Activated B cell treated with CpG ODN at 0.5 μM for 24 hours (primary cell): ENCODE results near the gene ZNF814. TPM values are rescaled to one million over a fixed set of nuclear protein-coding genes. Genes with fewer than 3 reads are reported as not detected.
"Not testable (repeated sequence)": the region's sequence is repeated elsewhere in the genome, so short reads cannot be mapped to it uniquely, and the experiment has no call there.

Source experiments
- ATAC-seq: fragments of 200-7000 bp; cut with Tn5 transposase; one replicate; pipeline ENCODE4 v1.10.0; 2021; ENCODE audit warnings: low read depth, mild to moderate bottlenecking, moderate library complexity
- CTCF ChIA-PET: fragments of 350-600 bp; sonication (Branson Sonifier 250); formaldehyde crosslinking; loops from one replicate; lab custom pipeline; 2021; ENCODE audit warnings: antibody characterized with exemption; lab: Charles Lee
- POLR2A ChIA-PET: fragments of 350-600 bp; sonication (Branson Sonifier 250); formaldehyde crosslinking; loops from one replicate; lab custom pipeline; 2021; ENCODE audit warnings: antibody characterized with exemption; lab: Charles Lee
- DNase-seq: peaks from one replicate; pipeline ENCODE4 v3.0.0; 2022
- H3K27ac Mint-ChIP-seq: one replicate; pipeline ENCODE4 v1.8.0; 2020; ENCODE audit warnings: mixed read lengths
- H3K27me3 Mint-ChIP-seq: one replicate; pipeline ENCODE4 v1.8.0; 2021; ENCODE audit warnings: mixed read lengths
- H3K36me3 Mint-ChIP-seq: one replicate; pipeline ENCODE4 v1.8.0; 2021; ENCODE audit warnings: low read depth, mixed read lengths
- H3K4me1 Mint-ChIP-seq: one replicate; pipeline ENCODE4 v1.8.0; 2021; ENCODE audit warnings: mixed read lengths
- H3K4me3 Mint-ChIP-seq: one replicate; pipeline ENCODE4 v1.8.0; 2020; ENCODE audit warnings: mild to moderate bottlenecking, mixed read lengths
- H3K9me3 Mint-ChIP-seq: one replicate; pipeline ENCODE4 v1.8.0; 2020; ENCODE audit warnings: mixed read lengths
- CTCF ChIP-seq: fragments of 200-600 bp; IDR thresholded peaks from one replicate; pipeline ENCODE4 v1.8.0; 2022; ENCODE audit warnings: antibody characterized with exemption, mild to moderate bottlenecking
- intact Hi-C: fragments of 100-400 bp; cut with micrococcal nuclease; formaldehyde crosslinking; loops from one replicate; pipeline ENCODE4 v1.15.1; 2024
- total RNA-seq: library from RNA; stranded (reverse); gene quantifications from 2 replicates; pipeline ENCODE4 v1.2.3, GENCODE V29; 2022

ZNF814 gene
- total RNA-seq, 1 donor from 2014 or later: 84.0 TPM

DNA sequence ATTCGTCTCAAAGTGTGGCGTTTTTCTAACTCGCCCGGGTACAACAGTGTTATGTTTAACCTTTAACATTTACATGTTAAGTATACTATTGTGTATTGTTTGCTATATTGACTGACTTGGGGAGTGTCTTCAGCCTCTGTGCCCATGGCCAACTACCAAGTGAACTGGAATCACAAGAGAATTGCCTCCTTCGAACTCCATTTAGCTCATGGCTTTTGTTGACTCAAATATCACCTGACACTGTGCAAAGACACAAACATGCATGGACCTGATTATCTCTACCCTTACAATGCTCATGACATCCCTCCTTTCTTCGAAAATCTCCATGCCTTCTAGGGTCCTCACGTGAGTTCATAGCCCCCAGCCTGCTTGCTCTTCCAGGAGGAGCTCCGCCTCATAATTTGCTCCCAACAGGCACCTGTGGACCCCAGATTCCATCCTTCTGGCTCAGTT lies 704 bp downstream of the ZNF814 start:
- ChIA-PET CTCF (interaction anchor here (1.0 kb wide), 1 partner anchor 15 kb away, joined by 5 read pairs; no protein-coding TSS in a partner anchor), POLR2A (interaction anchor here (0.6 to 2.6 kb wide), 3 partner anchors 113 to 497 kb away, joined by 3 to 9 read pairs (median 3); partner anchors contain the start of gene ZNF606)
- no peaks in the 10 kb centered on the region for H3K9me3 Mint-ChIP-seq
- ATAC-seq (no peak), DNase-seq (no peak)
- intact Hi-C loops: loop anchor here (1.0 to 5.0 kb wide), 2 partner anchors 28 to 59 kb away; partner anchors contain the start of genes ZNF256 and ZNF417
- peak overlapping the region; percentile 84 for H3K27ac Mint-ChIP-seq
- H3K4me3 Mint-ChIP-seq: peak overlapping the region; percentile 95
- peaks cover 40% of the 10 kb centered on the region for H3K4me1 Mint-ChIP-seq
- TF ChIP-seq CTCF: no peak
- H3K36me3 Mint-ChIP-seq: peaks cover 45% of the 10 kb centered on the region
- H3K27me3 Mint-ChIP-seq: no peaks in the 10 kb centered on the region

DNA sequence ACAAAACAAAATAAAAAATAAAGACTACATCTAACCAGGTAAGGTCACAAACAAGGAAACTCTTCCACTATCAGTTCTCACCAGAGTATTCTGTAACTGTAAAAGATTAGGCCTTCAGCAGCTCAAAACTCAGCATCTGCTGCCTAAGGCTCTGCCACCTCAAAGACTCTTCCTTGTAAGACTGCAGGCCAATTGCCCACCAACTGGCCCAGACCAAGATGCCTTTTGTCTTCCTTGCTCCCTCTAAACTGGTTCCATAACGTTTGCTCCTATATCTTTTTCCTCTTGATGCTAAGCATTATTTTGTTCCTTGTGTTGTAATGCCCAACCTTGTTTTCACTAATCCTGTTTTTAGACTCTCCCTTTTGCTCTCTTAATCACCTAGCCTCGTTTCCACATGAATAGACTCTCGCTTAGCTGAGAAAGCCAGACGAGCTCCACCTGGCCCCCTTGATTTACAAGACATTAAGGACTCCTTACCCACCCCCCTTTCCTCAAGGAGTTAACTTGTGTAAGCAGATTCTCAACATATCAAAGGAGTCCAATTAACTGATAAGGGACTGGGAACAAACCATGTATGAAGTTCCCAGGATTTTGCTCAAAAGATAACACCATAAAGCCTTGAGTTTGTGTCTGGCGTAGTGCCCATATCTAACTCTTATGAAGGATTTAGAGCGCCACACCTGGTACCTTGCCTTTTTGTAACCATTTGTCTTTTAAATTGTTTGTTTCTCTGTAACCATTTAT lies 1.5 kb downstream of the ZNF814 start:
- DNase-seq (no peak), ATAC-seq (no peak)
- H3K36me3 Mint-ChIP-seq: peaks cover 51% of the 10 kb centered on the region
- H3K4me3 Mint-ChIP-seq: peak overlapping the region; percentile 95
- no peak for TF ChIP-seq CTCF
- H3K4me1 Mint-ChIP-seq: peaks cover 40% of the 10 kb centered on the region
- H3K9me3 Mint-ChIP-seq: no peaks in the 10 kb centered on the region
- intact Hi-C loops: loop anchor here (5.0 kb wide), 1 partner anchor 60 kb away; the partner anchor contains the start of gene ZNF256
- POLR2A ChIA-PET: interaction anchor here (0.6 to 2.6 kb wide), 3 partner anchors 115 to 497 kb away, joined by 3 to 9 read pairs (median 3); partner anchors contain the start of gene ZNF606
- H3K27ac Mint-ChIP-seq: peak overlapping the region; percentile 13
- H3K27me3 Mint-ChIP-seq: no peaks in the 10 kb centered on the region
- CTCF ChIA-PET: interaction anchor here (1.0 kb wide), 1 partner anchor 16 kb away, joined by 5 read pairs; no protein-coding TSS in a partner anchor

DNA sequence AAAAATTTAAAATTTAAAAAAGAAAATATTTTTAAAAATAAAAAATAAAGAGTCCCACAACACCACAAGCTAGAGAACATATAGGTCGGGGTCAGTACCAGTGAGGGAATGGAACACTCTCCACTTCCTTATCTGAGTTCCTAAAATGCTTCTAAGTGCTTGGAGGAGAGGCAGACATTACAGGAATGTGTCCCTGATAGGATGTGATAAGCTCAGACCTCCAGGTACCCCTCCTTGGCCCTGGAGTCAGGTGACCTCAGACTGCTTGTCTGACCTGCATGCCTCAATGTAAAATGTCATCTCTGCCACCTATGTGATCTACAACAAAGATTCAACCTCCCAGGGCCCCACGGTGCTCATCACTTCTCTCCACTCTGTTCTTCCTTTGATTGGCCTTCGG lies 2.8 kb downstream of the ZNF814 start:
- Mint-ChIP-seq H3K4me1 (peaks cover 40% of the 10 kb centered on the region), H3K36me3 (peaks cover 51% of the 10 kb centered on the region), H3K9me3 (no peaks in the 10 kb centered on the region), H3K4me3 (peak overlapping the region; percentile 1), H3K27ac (no peak overlapping the region), H3K27me3 (no peaks in the 10 kb centered on the region)
- DNase-seq (no peak), ATAC-seq (no peak)
- intact Hi-C loops: loop anchor here (5.0 kb wide), 1 partner anchor 61 kb away; the partner anchor contains the start of gene ZNF256
- POLR2A ChIA-PET: interaction anchor here (0.5 kb wide), 1 partner anchor 12 kb away, joined by 3 read pairs; no protein-coding TSS in a partner anchor
- CTCF ChIA-PET: no interaction called here
- TF ChIP-seq CTCF: no peak

GRCh38 chr19:57873883-57874799 lies 14.7 kb downstream of the ZNF814 start:
- H3K4me3 Mint-ChIP-seq, CTCF ChIA-PET, H3K27me3 Mint-ChIP-seq, H3K27ac Mint-ChIP-seq, DNase-seq, intact Hi-C loops, H3K4me1 Mint-ChIP-seq, ATAC-seq: not testable (repeated sequence)
- POLR2A ChIA-PET: interaction anchor here (0.6 kb wide), 2 partner anchors 12 to 105 kb away, joined by 3 to 7 read pairs; no protein-coding TSS in a partner anchor
- Mint-ChIP-seq H3K36me3 (peaks cover 73% of the 10 kb centered on the region), H3K9me3 (peaks cover 37% of the 10 kb centered on the region)

DNA sequence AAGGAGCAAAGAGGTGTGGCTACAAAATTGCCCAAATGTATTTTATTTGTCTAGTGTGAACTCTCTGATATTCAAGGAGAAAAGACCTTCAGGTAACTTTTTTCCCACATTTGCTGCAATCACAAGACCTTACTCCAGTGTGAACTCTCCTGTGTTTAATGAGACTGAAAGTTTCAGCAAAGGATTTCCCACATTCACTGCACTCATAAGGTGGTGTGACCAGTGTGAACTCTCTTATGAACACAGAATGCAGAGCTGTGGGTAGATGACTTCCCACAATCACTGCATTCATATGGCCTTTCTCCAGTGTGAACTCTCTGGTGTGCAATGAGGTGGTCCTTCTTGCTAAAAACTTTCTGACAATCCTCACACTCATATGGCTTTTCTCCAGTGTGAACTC lies 16.4 kb downstream of the ZNF814 start:
- H3K4me1 Mint-ChIP-seq: no peaks in the 10 kb centered on the region
- H3K36me3 Mint-ChIP-seq: peaks cover 72% of the 10 kb centered on the region
- TF ChIP-seq CTCF: no peak
- DNase-seq: no peak
- no peaks in the 10 kb centered on the region for H3K27me3 Mint-ChIP-seq
- POLR2A ChIA-PET: no interaction called here
- no peak overlapping the region for H3K27ac Mint-ChIP-seq
- CTCF ChIA-PET: no interaction called here
- peaks cover 39% of the 10 kb centered on the region for H3K9me3 Mint-ChIP-seq
- intact Hi-C loops: no loop called here
- no peak for ATAC-seq
- no peak overlapping the region for H3K4me3 Mint-ChIP-seq
